Activated CD4-positive, CD25-positive, alpha-beta regulatory T cell (primary cell): Measurements from ENCODE around the gene COX7B2.

Source experiments
- DNase-seq, 4 experiments: peaks; one replicate each; lab custom pipeline; 2025; lab: John Stamatoyannopoulos, UW

The COX7B2 gene, protein sequence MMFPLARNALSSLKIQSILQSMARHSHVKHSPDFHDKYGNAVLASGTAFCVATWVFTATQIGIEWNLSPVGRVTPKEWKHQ

GRCh38 chr4:46909078-46909477 lies at the start of gene COX7B2:
Gene COX7B2, minus strand, starts transcription at chr4:46909245. Its CDS starts 174,053 bp downstream, at chr4:46735192.
- no peak for DNase-seq

- no peak for DNase-seq
These were observed 47.4 kb upstream of the COX7B2 start for GRCh38 chr4:46956451-46956850.

GRCh38 chr4:46955601-46956000 lies 46.6 kb upstream of the COX7B2 start:
- no peak for DNase-seq

GRCh38 chr4:46954643-46955042 lies 45.6 kb upstream of the COX7B2 start:
- no peak for DNase-seq

DNA sequence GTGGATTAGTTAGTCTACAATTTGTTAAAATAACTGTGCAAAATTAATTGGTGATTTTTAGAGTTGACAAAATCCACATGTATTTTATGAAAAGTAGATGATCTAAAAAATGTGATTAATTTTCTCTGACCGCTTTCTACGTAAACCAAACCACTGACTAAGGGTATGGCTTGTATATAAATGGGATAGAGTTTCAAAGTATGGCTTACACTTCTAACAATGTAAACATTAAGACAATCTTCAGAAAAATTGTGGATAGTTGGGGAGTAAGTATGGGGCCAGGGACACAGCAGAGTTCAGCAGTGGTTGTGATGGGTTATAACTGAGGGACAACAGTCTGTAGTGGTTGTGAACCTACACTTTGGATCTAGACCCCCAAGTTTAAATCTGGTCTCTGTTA lies 44.5 kb upstream of the COX7B2 start:
- no peak for DNase-seq

DNA sequence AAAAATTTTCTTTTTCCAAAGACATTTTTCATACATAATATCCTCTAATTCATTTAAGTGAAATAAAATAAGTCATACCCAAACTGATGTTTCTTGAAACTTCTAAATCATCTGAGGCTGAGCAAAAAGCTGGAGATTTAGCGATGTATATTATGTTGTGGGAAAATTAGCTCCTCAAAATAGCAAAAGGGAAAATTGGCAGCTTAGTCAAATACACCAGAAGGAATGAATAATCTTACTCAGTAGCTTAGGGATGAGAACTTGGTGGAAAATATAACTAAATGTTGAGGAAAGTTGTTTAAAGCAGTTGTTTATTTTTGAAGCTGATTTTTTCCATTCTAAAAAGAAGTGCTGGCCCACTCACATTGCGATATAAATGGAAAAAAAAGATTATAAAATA lies 43.4 kb upstream of the COX7B2 start:
- DNase-seq = no peak

DNA sequence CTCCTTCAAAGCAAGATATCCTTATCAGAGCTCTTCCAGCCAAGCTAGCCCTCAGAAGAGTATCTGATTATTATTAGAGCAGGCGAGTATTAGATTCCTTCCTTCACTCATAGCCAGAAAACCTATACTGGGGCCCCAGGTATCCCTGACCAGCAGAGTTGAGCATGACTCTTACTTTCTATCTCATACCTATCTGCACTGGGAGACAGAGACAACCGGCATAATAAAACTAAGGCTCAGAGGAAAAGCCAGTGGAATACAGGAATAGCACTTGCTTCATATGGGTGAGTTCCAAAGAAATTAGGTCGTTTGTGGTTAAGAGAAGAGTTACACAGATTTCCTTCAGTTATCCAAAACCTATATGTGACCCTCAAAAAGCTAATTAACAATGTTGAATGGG lies 41.8 kb upstream of the COX7B2 start:
- DNase-seq = no peak

DNA sequence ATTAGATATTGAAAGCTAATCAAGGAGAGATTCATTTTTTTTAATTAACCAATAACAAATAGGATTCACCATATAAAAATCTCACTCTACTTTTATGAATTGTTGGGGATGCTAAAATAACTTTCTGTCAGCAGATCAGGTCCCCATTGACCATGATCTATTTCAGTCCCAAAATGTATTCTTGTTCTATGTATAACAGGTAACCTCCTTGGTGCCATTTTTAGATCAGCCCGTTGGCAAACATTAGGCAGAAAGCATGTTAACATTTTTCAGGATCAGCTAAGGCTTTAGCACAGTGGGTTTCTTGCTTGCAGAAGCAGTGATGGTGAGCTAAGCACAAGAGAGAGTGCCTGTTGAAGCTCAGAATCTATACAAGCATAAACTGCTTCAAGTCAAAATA lies 40.8 kb upstream of the COX7B2 start:
- no peak for DNase-seq

GRCh38 chr4:46947541-46947940 lies 38.5 kb upstream of the COX7B2 start:
- DNase-seq = no peak

- DNase-seq = no peak
These were observed 38.0 kb upstream of the COX7B2 start for GRCh38 chr4:46946919-46947536.

DNA sequence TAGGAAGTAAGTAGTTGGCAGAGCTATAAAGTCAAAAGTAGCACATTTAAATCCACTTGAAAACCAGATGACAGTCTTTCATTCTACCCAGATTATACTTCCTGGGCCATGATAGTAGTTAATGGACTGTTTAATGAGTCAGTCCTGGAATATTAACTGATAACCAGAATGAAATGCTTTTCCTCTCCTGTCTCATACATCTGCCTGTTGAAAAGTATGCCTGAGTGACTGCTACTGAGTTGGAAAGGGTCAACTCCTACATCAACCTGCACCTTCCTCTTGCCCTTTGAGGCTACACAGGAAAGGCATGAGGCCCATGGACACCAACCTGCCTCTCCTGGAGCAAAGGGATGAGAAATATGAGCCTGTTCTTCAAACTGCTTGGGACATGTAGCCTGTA lies 36.0 kb upstream of the COX7B2 start:
- DNase-seq = no peak

- DNase-seq = no peak
These were observed 35.3 kb upstream of the COX7B2 start for GRCh38 chr4:46944345-46944744.

- DNase-seq = no peak
These were observed 28.4 kb upstream of the COX7B2 start for GRCh38 chr4:46937493-46937892.

- DNase-seq = no peak
These were observed 25.7 kb upstream of the COX7B2 start for GRCh38 chr4:46934726-46935125.

DNA sequence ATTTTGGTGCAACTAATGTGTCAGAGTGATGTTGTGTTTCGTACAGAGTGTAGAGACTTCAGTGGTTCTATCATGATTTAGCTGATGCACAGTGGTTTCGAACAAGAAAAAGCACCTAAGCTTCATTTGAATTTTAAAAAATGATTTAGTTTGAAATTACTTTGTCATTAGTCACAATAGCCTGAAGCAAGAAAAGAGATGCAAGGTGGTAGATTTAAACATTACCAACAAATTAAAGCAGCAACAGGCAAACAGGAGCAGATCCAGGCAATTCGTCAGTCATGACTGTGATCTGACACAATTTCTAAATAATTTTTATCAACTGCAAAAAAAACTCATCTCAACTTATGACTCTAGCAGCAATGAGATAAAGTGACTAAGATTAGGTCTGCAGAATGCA lies 24.6 kb upstream of the COX7B2 start:
- no peak for DNase-seq

DNA sequence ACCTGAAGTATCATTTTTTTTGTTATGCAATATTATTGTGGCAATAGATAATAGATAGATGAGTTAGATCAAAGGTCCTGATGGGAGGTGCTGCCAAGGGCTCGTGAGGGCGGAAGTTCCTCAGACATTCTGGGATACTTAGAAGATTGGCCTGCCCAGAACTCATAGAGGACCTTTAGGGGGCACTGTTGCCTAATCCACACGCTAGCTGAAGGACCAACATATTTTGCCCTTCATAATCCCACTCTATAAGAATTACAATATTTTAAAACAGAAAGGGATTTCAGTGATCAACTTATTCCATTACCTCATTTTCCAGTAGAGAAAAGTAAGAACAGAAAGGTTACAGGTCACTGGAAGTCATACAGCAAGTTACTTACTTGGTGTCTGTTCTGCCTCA lies 22.9 kb upstream of the COX7B2 start:
- no peak for DNase-seq

DNA sequence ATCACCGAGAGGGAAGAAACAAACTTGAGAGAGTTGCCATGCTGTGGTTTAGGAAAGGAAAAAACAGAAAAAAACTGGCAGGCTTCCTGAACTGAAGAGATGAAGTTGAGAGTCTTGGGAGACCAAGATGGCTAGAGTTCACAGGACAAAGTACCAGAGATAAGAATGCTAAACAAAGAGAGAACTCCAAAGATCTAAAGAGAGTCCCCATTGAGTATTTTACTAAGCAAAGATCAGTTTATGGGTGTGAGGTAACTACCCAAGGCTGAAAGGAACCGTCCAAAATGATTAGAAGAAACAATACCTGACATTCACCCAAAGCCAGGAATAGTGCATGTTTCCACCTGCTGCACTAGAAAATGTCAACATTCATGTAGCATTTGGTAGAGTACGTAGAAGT lies 21.8 kb upstream of the COX7B2 start:
- DNase-seq = no peak

GRCh38 chr4:46927201-46927600 lies 18.2 kb upstream of the COX7B2 start:
- no peak for DNase-seq

DNA sequence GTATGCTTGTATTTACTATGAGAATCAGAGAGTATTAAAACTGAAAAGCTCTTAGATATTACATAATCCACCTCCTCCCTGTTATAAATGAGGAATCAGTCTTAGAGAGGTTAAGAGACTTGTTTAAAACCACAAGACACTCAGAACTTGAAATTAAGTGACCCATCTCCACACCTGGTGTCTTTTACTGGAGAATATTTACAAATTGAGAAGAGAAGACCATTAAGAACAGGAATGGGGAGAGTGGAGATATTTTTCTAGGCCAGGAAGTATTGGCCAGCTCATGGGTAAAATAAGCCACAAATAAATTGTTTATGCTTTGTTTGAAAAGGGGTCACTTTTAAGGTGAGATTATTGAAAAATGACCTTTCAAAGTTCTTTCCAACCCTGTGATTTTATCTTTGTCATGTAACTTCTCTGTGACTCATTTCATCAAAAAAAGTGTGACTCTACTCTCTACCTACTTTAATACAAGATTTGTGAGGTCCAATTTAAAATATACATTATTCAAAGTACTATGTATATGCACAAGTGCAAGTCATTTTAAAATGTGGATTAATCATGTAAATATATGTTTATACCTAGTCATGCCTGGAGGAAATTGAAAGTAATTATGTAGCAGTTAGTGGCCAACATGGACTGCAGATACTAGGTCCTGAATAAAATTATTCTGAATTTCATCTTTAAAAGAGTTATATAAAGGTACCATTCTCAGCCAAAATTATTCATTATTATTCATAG lies 15.9 kb upstream of the COX7B2 start:
- DNase-seq = no peak

GRCh38 chr4:46922205-46922604 lies 13.2 kb upstream of the COX7B2 start:
- no peak for DNase-seq

DNA sequence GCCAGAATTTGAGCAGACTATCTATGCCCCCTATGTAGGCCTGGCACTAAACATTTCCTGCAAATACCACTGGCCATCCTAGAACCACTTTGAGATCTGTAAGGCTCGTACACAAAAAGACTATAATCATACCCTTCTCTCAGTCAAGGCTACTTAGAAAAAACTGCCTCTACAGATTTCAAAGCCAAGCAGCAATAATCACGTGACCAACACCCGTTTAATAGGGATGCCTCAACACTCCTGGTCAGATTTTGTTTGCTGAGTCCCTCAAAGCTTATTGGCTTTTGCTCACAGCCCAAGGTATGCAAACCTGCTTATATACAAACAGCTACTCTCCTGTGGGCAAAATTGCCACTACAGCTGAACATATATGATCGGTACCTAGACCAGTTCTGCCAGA lies 897 bp downstream of the COX7B2 start:
- no peak for DNase-seq

DNA sequence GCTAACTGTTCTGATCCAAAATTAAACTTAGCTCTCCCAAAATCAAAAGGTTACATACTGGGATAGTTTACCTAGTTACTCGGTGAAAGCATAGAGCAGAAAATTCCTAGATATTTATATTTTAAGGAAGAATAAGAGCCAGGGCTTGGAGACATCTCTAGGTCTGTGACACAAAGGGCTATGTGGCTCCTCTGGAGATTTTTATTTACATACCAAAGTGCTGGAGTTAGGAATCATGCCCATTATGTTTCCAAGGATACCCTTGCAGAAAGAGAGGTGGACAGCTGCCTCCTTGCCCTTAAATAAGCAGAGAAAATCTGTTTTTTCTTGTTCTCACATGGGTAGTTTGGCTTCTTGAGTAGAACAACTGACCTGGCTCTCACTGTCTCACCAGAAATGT lies 9.0 kb downstream of the COX7B2 start:
- DNase-seq = no peak

GRCh38 chr4:46894826-46895225 lies 14.2 kb downstream of the COX7B2 start:
- DNase-seq = no peak

GRCh38 chr4:46890056-46890455 lies 19.0 kb downstream of the COX7B2 start:
- DNase-seq = no peak
